GM12878 (cell line): ENCODE results near the gene CHAD. TPM values are rescaled to one million over a fixed set of nuclear protein-coding genes. Genes with fewer than 3 reads are reported as not detected.

Experiments used
- ATAC-seq: fragments of 200-7000 bp; cut with Tn5 transposase; 3 replicates; pipeline ENCODE4 v1.9.1; 2020; ENCODE audit warnings: mild to moderate bottlenecking, moderate library complexity
- BruUV-seq: library from RNA; stranded (reverse); fragments of 400-500 nt; replicated peaks from 2 replicates; lab custom pipeline; 2021; lab: Mats Ljungman, UMichigan
- CTCF ChIA-PET: fragments of 300-600 bp; sonication (Branson Sonifier 250); formaldehyde crosslinking; extraction: SDS; loops from one replicate; lab custom pipeline; 2021; ENCODE audit warnings: inconsistent platforms; lab: Yijun Ruan, JAX
- POLR2A ChIA-PET: fragments of 350-600 bp; formaldehyde crosslinking; extraction: SDS; loops from one replicate; lab custom pipeline; 2021; ENCODE audit warnings: inconsistent platforms; lab: Charles Lee
- RAD21 ChIA-PET: fragments of 300-600 bp; sonication (Branson Sonifier 250); formaldehyde crosslinking; loops from one replicate; lab custom pipeline; 2023; ENCODE audit warnings: antibody characterized with exemption; ENCODE audit not compliant: unreplicated experiment; lab: Charles Lee
- SMC1A ChIA-PET: fragments of 300-600 bp; sonication (Branson Sonifier 250); formaldehyde crosslinking; loops from one replicate; lab custom pipeline; 2023; ENCODE audit not compliant: unreplicated experiment, uncharacterized antibody; lab: Charles Lee
- DNase-seq: peaks from one replicate; pipeline ENCODE4 v3.0.0-alpha.2; 2011; ENCODE audit warnings: low read depth, low spot score
- FAIRE-seq: peaks from 3 replicates; lab custom pipeline; 2011; peaks lifted over from hg19 to GRCh38; lab: Jason Lieb, UNC
- H2AFZ ChIP-seq: 2 replicates; pipeline ENCODE4 v1.6.0; 2011; ENCODE audit warnings: low read depth, low read length, control low read depth; ENCODE audit not compliant: control insufficient read depth
- H3K27ac ChIP-seq: 2 replicates; pipeline ENCODE4 v1.5.1; 2011; ENCODE audit warnings: control low read depth; ENCODE audit not compliant: control insufficient read depth, insufficient read depth
- H3K27me3 ChIP-seq, 2 experiments: replicated peaks in 1 of 2; 2 replicates each; pipeline versions ENCODE4 v1.6.0 to v1.6.1; 2011; ENCODE audit warnings: low read length in 1 of 2; ENCODE audit not compliant: control insufficient read depth in 2 of 2, insufficient read depth in 2 of 2
- H3K36me3 ChIP-seq, 2 experiments: 2 replicates each; pipeline ENCODE4 v1.5.1; 2011; ENCODE audit warnings: low read length in 1 of 2; ENCODE audit not compliant: control insufficient read depth in 2 of 2, insufficient read depth in 2 of 2
- H3K4me1 ChIP-seq: 2 replicates; pipeline ENCODE4 v1.6.1; 2011; ENCODE audit warnings: mild to moderate bottlenecking, low read length, moderate library complexity, mixed read lengths; ENCODE audit not compliant: control insufficient read depth, insufficient read depth
- H3K4me2 ChIP-seq: 2 replicates; pipeline ENCODE4 v1.6.0; 2011; ENCODE audit warnings: control low read depth; ENCODE audit not compliant: control insufficient read depth, insufficient read depth
- H3K4me3 ChIP-seq: fragments of 200-600 bp; sonication (generic); 2 replicates; pipeline ENCODE4 v1.5.1; 2016
- H3K79me2 ChIP-seq: 2 replicates; pipeline ENCODE4 v1.6.0; 2011; ENCODE audit warnings: low read length; ENCODE audit not compliant: control insufficient read depth, insufficient read depth
- H3K9ac ChIP-seq: 2 replicates; pipeline ENCODE4 v1.8.0; 2011; ENCODE audit warnings: low read length, control low read depth, mixed read lengths; ENCODE audit not compliant: control insufficient read depth, insufficient read depth
- H3K9me3 ChIP-seq: replicated peaks from 3 replicates; pipeline ENCODE4 v1.5.1; 2011; ENCODE audit warnings: mild to moderate bottlenecking, low read length; ENCODE audit not compliant: control insufficient read depth, insufficient read depth
- H4K20me1 ChIP-seq: 2 replicates; pipeline ENCODE4 v1.6.0; 2011; ENCODE audit not compliant: control insufficient read depth, insufficient read depth
- BMI1 ChIP-seq: fragments of 450-650 bp; IDR thresholded peaks from 2 replicates; pipeline ENCODE4 v1.6.1; 2016; ENCODE audit warnings: mild to moderate bottlenecking, moderate library complexity, borderline replicate concordance
- CREB1 ChIP-seq: IDR thresholded peaks from 2 replicates; pipeline ENCODE4 v1.6.1; 2012; ENCODE audit warnings: low read depth, mild to moderate bottlenecking, inconsistent platforms
- FOXM1 ChIP-seq: IDR thresholded peaks from 2 replicates; pipeline ENCODE4 v1.6.1; 2012; ENCODE audit warnings: low read depth, mild to moderate bottlenecking, inconsistent platforms, low read length, moderate library complexity
- HCFC1 ChIP-seq: fragments of 150-350 bp; IDR thresholded peaks from 2 replicates; pipeline ENCODE4 v1.6.1; 2014; ENCODE audit warnings: low read length
- IKZF2 ChIP-seq, 2 experiments: fragments of 450-650 bp; IDR thresholded peaks; 2 replicates each; pipeline ENCODE4 v1.6.1; 2017; ENCODE audit warnings: mild to moderate bottlenecking in 2 of 2, moderate library complexity in 2 of 2
- JUNB ChIP-seq: IDR thresholded peaks from 2 replicates; pipeline ENCODE4 v1.6.1; 2016; ENCODE audit warnings: antibody characterized with exemption, mild to moderate bottlenecking
- KDM1A ChIP-seq: fragments of 200-600 bp; sonication (generic); IDR thresholded peaks from 2 replicates; pipeline ENCODE4 v1.6.1; 2016; ENCODE audit warnings: borderline replicate concordance
- NFXL1 ChIP-seq: fragments of 450-650 bp; IDR thresholded peaks from 2 replicates; pipeline ENCODE4 v1.6.1; 2017; ENCODE audit warnings: antibody characterized with exemption, mild to moderate bottlenecking, borderline replicate concordance
- NFYA ChIP-seq: IDR thresholded peaks from 2 replicates; pipeline ENCODE4 v1.6.1; 2011; ENCODE audit warnings: low read depth, mild to moderate bottlenecking, low read length, improper control_type of control experiment, borderline replicate concordance
- NFYB ChIP-seq: IDR thresholded peaks from 2 replicates; pipeline ENCODE4 v1.6.1; 2011; ENCODE audit warnings: low read depth, mild to moderate bottlenecking, low read length, improper control_type of control experiment, moderate library complexity; ENCODE audit not compliant: insufficient read depth
- PAX5 ChIP-seq: IDR thresholded peaks from 2 replicates; pipeline ENCODE4 v1.6.1; 2011; ENCODE audit warnings: low read depth, low read length, borderline replicate concordance
- POLR2A ChIP-seq: IDR thresholded peaks from 2 replicates; pipeline ENCODE4 v1.6.1; 2011; ENCODE audit warnings: low read depth, mild to moderate bottlenecking, low read length
- RBBP5 ChIP-seq: fragments of 200-600 bp; sonication (generic); conservative IDR thresholded peaks from 2 replicates; pipeline ENCODE4 v1.6.1; 2016
- RELA ChIP-seq: fragments of 450-650 bp; IDR thresholded peaks from 2 replicates; pipeline ENCODE4 v1.8.0; 2014; ENCODE audit warnings: borderline replicate concordance; ENCODE audit not compliant: partially characterized antibody
- SIN3A ChIP-seq: IDR thresholded peaks from 2 replicates; pipeline ENCODE4 v1.6.1; 2012; ENCODE audit warnings: low read depth, low read length, improper control_type of control experiment
- SKIL ChIP-seq: fragments of 450-650 bp; IDR thresholded peaks from 2 replicates; pipeline ENCODE4 v1.6.1; 2017; ENCODE audit warnings: mild to moderate bottlenecking, low read depth, inconsistent platforms; ENCODE audit not compliant: poor library complexity, severe bottlenecking
- YY1 ChIP-seq: IDR thresholded peaks from 2 replicates; pipeline ENCODE4 v1.6.1; 2011; ENCODE audit warnings: low read depth, mild to moderate bottlenecking, low read length
- ZNF207 ChIP-seq: fragments of 450-650 bp; IDR thresholded peaks from 2 replicates; pipeline ENCODE4 v1.6.1; 2014; ENCODE audit warnings: antibody characterized with exemption, mild to moderate bottlenecking, borderline replicate concordance
- ZNF217 ChIP-seq: fragments of 450-650 bp; IDR thresholded peaks from 2 replicates; pipeline ENCODE4 v1.6.1; 2017; ENCODE audit warnings: antibody characterized with exemption, mild to moderate bottlenecking
- WGBS: methylation state at CpG from one replicate; pipeline ENCODE4 v1.1.6; 2016; ENCODE audit warnings: low lambda C conversion rate; ENCODE audit not compliant: insufficient replicate concordance, insufficient coverage; ENCODE audit errors: missing lambda C conversion rate; 5-methylcytosine and 5-hydroxymethylcytosine counted together
- in situ Hi-C: fragments of 300-500 bp; cut with MboI; formaldehyde crosslinking; loops from 9 replicates; pipeline ENCODE4 v1.14.3; 2018; ENCODE audit warnings: mixed read lengths
- intact Hi-C: fragments of 100-400 bp; cut with micrococcal nuclease; formaldehyde crosslinking; loops from one replicate; pipeline ENCODE4 v1.14.2; 2022; ENCODE audit not compliant: unreplicated experiment
- polyA plus RNA-seq, 11 experiments: library from polyadenylated mRNA; depleted of rRNA in 4 of 11; unstranded in 6 of 11; stranded (reverse) in 5 of 11; fragments of >200 nt; fragmentation: Nextera tagmentation in 4 of 11; fragmentation: Illumina TruSeq in 1 of 11; extraction: Ambion mirVana in 4 of 11; extraction: Trizol in 1 of 11; gene quantifications; 1 replicate in 1 of 11; 2 replicates in 10 of 11; pipeline versions ENCODE4 v1.2.1 to v1.2.3, GENCODE V29; 2011 to 2016; ENCODE audit warnings: inconsistent platforms in 2 of 11, missing spikeins in 2 of 11, low read depth in 1 of 11
- total RNA-seq, 4 experiments: library from RNA; depleted of rRNA in 3 of 4; stranded (reverse); fragments of >200 nt in 3 of 4; fragmentation: Illumina TruSeq in 1 of 4; extraction: Trizol in 1 of 4; gene quantifications; 2 replicates each; pipeline versions ENCODE4 v1.2.1 to v1.2.3, GENCODE V29; 2013 to 2021
- TF ChIP-seq, protein P1 (sequence below): IDR thresholded peaks from 2 replicates; pipeline ENCODE4 v1.6.1; 2012; ENCODE audit warnings: mild to moderate bottlenecking, low read depth, low read length

CHAD gene
- total and polyA plus RNA-seq, 10 of the 15 experiments (the other 5 are each of a cell fraction or from before 2014, with no cell fraction given): 0.06 TPM; not detected in 9

DNA sequence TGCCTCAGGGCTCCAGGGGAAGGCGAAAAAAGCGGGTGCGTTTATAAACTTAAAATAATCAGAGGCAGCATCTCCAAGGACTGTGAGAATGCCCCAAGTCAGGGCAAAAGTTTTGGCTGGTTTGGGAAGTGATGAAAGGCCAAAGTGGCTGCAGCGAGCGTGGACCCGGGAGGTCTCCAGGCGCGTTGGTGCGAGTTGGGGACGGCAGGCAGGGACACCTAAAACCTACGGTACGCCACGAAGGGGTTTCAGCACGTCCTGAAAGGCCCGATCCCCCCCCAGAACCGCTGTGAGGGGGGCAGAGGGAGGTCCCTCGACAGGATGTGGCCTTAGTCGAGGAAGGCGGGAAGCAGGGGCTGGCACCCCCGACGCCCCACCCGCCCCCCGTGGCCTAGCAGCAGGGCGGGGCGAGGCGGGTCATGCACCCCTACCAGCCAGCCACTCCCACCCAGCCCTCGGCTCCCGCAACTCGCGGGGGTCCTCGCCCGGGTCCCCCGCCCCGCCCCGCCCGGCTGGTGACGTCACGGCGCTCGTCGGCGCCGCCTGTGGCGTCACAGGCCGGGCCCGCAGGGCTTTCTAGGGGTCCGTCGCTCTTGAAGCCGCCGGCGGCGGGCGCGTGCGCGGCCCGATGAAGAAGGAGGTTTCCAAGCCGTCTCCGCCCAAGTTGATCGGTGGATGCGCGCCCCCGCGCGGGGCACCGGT, 39.3 kb upstream of the CHAD start, which contains the start of gene MYCBPAP:
Gene MYCBPAP, plus strand, starts transcription at position 569 of the 702 bp plus-strand sequence. CDS start 236 bp downstream, outside the sequence.
- Histone ChIP-seq H3K27ac (peak within 1 kb of the TSS; percentile 58), H3K36me3 (no peaks in the 10 kb centered on the region), H3K4me2 (peak within 1 kb of the TSS; percentile 98), H3K9me3 (no peaks in the 10 kb centered on the region), H3K27me3 (no peaks in the 10 kb centered on the region), H3K4me1 (peaks cover 23% of the 10 kb centered on the region), H2AFZ (peak within 1 kb of the TSS; percentile 89), H3K9ac (peak within 1 kb of the TSS; percentile 73), H3K4me3 (peak within 1 kb of the TSS; percentile 74), H3K79me2 (peaks cover 3% of the 10 kb centered on the region; the same call in 1 of the 2 replicates), H4K20me1 (no peaks in the 10 kb centered on the region)
- RAD21 ChIA-PET: interaction anchor here (0.7 kb wide), 1 partner anchor 290 kb away, joined by 7 read pairs; no protein-coding TSS in a partner anchor
- BruUV-seq: no TSS peak
- POLR2A ChIA-PET: no interaction called here
- ATAC-seq: peak; percentile 72
- intact Hi-C loops: no loop called here
- SMC1A ChIA-PET: no interaction called here
- in situ Hi-C loops: no loop called here
- WGBS: 36% methylated on average over 31 of the region's 66 CpGs
- FAIRE-seq: no peak
- peak; percentile 28 for DNase-seq
- CTCF ChIA-PET: interaction anchor here (0.9 to 1.2 kb wide), 2 partner anchors 21 to 24 kb away, joined by 4 to 5 read pairs; no protein-coding TSS in a partner anchor
- TF ChIP-seq SIN3A: peak; percentile 58; the same call in 1 of the 2 replicates
- peak; percentile 79 for TF ChIP-seq POLR2A
- no peak for TF ChIP-seq KDM1A
- TF ChIP-seq, protein P1, sequence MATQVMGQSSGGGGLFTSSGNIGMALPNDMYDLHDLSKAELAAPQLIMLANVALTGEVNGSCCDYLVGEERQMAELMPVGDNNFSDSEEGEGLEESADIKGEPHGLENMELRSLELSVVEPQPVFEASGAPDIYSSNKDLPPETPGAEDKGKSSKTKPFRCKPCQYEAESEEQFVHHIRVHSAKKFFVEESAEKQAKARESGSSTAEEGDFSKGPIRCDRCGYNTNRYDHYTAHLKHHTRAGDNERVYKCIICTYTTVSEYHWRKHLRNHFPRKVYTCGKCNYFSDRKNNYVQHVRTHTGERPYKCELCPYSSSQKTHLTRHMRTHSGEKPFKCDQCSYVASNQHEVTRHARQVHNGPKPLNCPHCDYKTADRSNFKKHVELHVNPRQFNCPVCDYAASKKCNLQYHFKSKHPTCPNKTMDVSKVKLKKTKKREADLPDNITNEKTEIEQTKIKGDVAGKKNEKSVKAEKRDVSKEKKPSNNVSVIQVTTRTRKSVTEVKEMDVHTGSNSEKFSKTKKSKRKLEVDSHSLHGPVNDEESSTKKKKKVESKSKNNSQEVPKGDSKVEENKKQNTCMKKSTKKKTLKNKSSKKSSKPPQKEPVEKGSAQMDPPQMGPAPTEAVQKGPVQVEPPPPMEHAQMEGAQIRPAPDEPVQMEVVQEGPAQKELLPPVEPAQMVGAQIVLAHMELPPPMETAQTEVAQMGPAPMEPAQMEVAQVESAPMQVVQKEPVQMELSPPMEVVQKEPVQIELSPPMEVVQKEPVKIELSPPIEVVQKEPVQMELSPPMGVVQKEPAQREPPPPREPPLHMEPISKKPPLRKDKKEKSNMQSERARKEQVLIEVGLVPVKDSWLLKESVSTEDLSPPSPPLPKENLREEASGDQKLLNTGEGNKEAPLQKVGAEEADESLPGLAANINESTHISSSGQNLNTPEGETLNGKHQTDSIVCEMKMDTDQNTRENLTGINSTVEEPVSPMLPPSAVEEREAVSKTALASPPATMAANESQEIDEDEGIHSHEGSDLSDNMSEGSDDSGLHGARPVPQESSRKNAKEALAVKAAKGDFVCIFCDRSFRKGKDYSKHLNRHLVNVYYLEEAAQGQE: no peak
- TF ChIP-seq NFYB: no peak
- TF ChIP-seq SKIL: no peak
- no peak for TF ChIP-seq FOXM1
- TF ChIP-seq HCFC1: no peak
- no peak for TF ChIP-seq PAX5
- no peak for TF ChIP-seq ZNF207
- TF ChIP-seq BMI1: no peak
- no peak for TF ChIP-seq ZNF217
- no peak for TF ChIP-seq IKZF2 (IDR thresholded peaks at IDR 0.05)
- no peak for TF ChIP-seq NFXL1
- TF ChIP-seq NFYA: no peak
- TF ChIP-seq RELA: no peak
- TF ChIP-seq YY1: peak; percentile 31; the same call in 1 of the 2 replicates
- TF ChIP-seq RBBP5: no peak
- peak; percentile 96 for TF ChIP-seq CREB1
- TF ChIP-seq JUNB: no peak
